Tibial nerve (tissue), 4 donors: Measurements from ENCODE around the gene TNFRSF25. TPM values are rescaled to one million over a fixed set of nuclear protein-coding genes. Genes with fewer than 3 reads are reported as not detected.

Experiments
- DNase-seq, 2 donors: peaks; one replicate each; pipeline ENCODE4 v3.0.0-alpha.2; 2019; ENCODE audit warnings: low spot score in 2 of 2
- H3K27ac ChIP-seq, 4 donors: fragments of 200-600 bp; sonication (generic) in 3 of 4; one replicate each; pipeline ENCODE4 v1.5.1; 2017 to 2019; ENCODE audit warnings: mild to moderate bottlenecking in 1 of 4
- H3K27me3 ChIP-seq, 2 donors: fragments of 200-600 bp; sonication (generic) in 1 of 2; one replicate each; pipeline versions ENCODE4 v1.5.1 to v1.6.0; 2017 to 2019
- H3K36me3 ChIP-seq, 3 donors: fragments of 200-600 bp; sonication (generic); one replicate each; pipeline ENCODE4 v1.5.1; 2018 to 2019
- H3K4me1 ChIP-seq, 4 donors: fragments of 200-600 bp; sonication (generic) in 3 of 4; one replicate each; pipeline ENCODE4 v1.5.1; 2017 to 2019
- H3K4me3 ChIP-seq, 4 donors: fragments of 200-600 bp; sonication (generic) in 3 of 4; one replicate each; pipeline ENCODE4 v1.5.1; 2017 to 2019; ENCODE audit warnings: mild to moderate bottlenecking in 1 of 4, moderate library complexity in 1 of 4
- H3K9me3 ChIP-seq, 4 donors: fragments of 200-600 bp; sonication (generic) in 3 of 4; one replicate each; pipeline ENCODE4 v1.5.1; 2017 to 2019
- CTCF ChIP-seq, 5 experiments: fragments of 200-600 bp in 3 of 5; fragments of 450-650 bp in 2 of 5; sonication (generic) in 3 of 5; IDR thresholded peaks; one replicate each; pipeline ENCODE4 v1.5.1; 2016 to 2019; ENCODE audit warnings: antibody characterized with exemption in 5 of 5, mild to moderate bottlenecking in 3 of 5, moderate library complexity in 2 of 5
- EP300 ChIP-seq, 2 donors: sonication (generic); formaldehyde crosslinking; IDR thresholded peaks; one replicate each; pipeline ENCODE4 v1.6.1; 2017; ENCODE audit warnings: antibody characterized with exemption in 2 of 2, mild to moderate bottlenecking in 1 of 2
- POLR2A ChIP-seq, 2 donors: fragments of 450-650 bp; IDR thresholded peaks; one replicate each; pipeline ENCODE4 v1.6.1; 2017; ENCODE audit warnings: antibody characterized with exemption in 2 of 2, mild to moderate bottlenecking in 2 of 2, moderate library complexity in 2 of 2
- WGBS, 2 donors: methylation state at CpG; one replicate each; pipeline ENCODE4 v1.1.5; 2018; 5-methylcytosine and 5-hydroxymethylcytosine counted together
- total RNA-seq, 4 donors: library from RNA; depleted of rRNA; stranded (reverse); fragments of >200 nt; gene quantifications; one replicate each; pipeline ENCODE4 v1.1.0, GENCODE V29; 2016

TNFRSF25 gene
- total RNA-seq, 4 donors from 2014 or later = 32.3 to 79.8 (median 53.4) TPM

GRCh38 chr1:6484826-6485167 is 18.8 kb upstream of the TNFRSF25 start:
- peak overlapping the region in 2 of 4 donors; percentile 40 to 66 for H3K27ac ChIP-seq
- DNase-seq = no peak
- no peaks in the 10 kb centered on the region for H3K9me3 ChIP-seq
- peaks cover 0 to 25% of the 10 kb centered on the region in 2 donors for H3K27me3 ChIP-seq
- TF ChIP-seq CTCF (IDR thresholded peaks at IDR 0.05) (no peak), EP300 (IDR thresholded peaks at IDR 0.05) (no peak), POLR2A (IDR thresholded peaks at IDR 0.05) (no peak)
- peaks cover 0 to 43% (median 11%) of the 10 kb centered on the region in 4 donors for H3K4me1 ChIP-seq
- no peaks in the 10 kb centered on the region for H3K36me3 ChIP-seq
- 30 to 39% methylated on average over 12 to 13 of the region's 13 CpGs for WGBS, 2 donors
- peak overlapping the region in 3 of 4 donors; percentile 24 to 49 (median 27) for H3K4me3 ChIP-seq

GRCh38 chr1:6483761-6484117 is 17.8 kb upstream of the TNFRSF25 start:
- TF ChIP-seq CTCF (IDR thresholded peaks at IDR 0.05) = no peak
- TF ChIP-seq POLR2A (IDR thresholded peaks at IDR 0.05) = no peak
- TF ChIP-seq EP300 (IDR thresholded peaks at IDR 0.05) = no peak
- 95 to 96% methylated on average over 5 to 7 of the region's 7 CpGs for WGBS, 2 donors
- no peak for DNase-seq
- Histone ChIP-seq H3K9me3 (no peaks in the 10 kb centered on the region), H3K27ac (no peak overlapping the region), H3K36me3 (no peaks in the 10 kb centered on the region), H3K27me3 (peaks cover 0 to 25% of the 10 kb centered on the region in 2 donors), H3K4me3 (no peak overlapping the region), H3K4me1 (peaks cover 0 to 34% (median 11%) of the 10 kb centered on the region in 4 donors)

- WGBS, 2 donors = 84% methylated on average over 14 of the region's 14 CpGs
- no peak overlapping the region for H3K4me3 ChIP-seq
- peaks cover 0 to 25% of the 10 kb centered on the region in 2 donors for H3K27me3 ChIP-seq
- TF ChIP-seq CTCF (IDR thresholded peaks at IDR 0.05) (no peak), EP300 (IDR thresholded peaks at IDR 0.05) (no peak), POLR2A (IDR thresholded peaks at IDR 0.05) (no peak)
- H3K9me3 ChIP-seq = no peaks in the 10 kb centered on the region
- H3K36me3 ChIP-seq = no peaks in the 10 kb centered on the region
- H3K27ac ChIP-seq = no peak overlapping the region
- peaks cover 0 to 32% (median 11%) of the 10 kb centered on the region in 4 donors for H3K4me1 ChIP-seq
- DNase-seq = no peak
These were observed 17.2 kb upstream of the TNFRSF25 start for GRCh38 chr1:6483017-6483760.

- no peak for TF ChIP-seq EP300 (IDR thresholded peaks at IDR 0.05)
- no peak for TF ChIP-seq POLR2A (IDR thresholded peaks at IDR 0.05)
- TF ChIP-seq CTCF (IDR thresholded peaks at IDR 0.05) = no peak
- H3K27ac ChIP-seq = no peak overlapping the region
- peaks cover 0 to 24% (median 9%) of the 10 kb centered on the region in 4 donors for H3K4me1 ChIP-seq
- WGBS, 2 donors = 88% methylated on average over 5 of the region's 5 CpGs
- H3K27me3 ChIP-seq = peaks cover 0 to 25% of the 10 kb centered on the region in 2 donors
- peaks cover 0 to 4% (median 0%) of the 10 kb centered on the region in 3 donors for H3K36me3 ChIP-seq
- no peak overlapping the region for H3K4me3 ChIP-seq
- DNase-seq = no peak
- no peaks in the 10 kb centered on the region for H3K9me3 ChIP-seq
These were observed 15.8 kb upstream of the TNFRSF25 start for GRCh38 chr1:6481820-6482219.

- no peak overlapping the region for H3K4me3 ChIP-seq
- no peak overlapping the region for H3K27ac ChIP-seq
- peaks cover 0 to 35% (median 0%) of the 10 kb centered on the region in 3 donors for H3K36me3 ChIP-seq
- no peak for DNase-seq
- peaks cover 0 to 5% (median 0%) of the 10 kb centered on the region in 4 donors for H3K4me1 ChIP-seq
- 78 to 82% methylated on average over 24 of the region's 24 CpGs for WGBS, 2 donors
- TF ChIP-seq POLR2A (IDR thresholded peaks at IDR 0.05) (no peak), CTCF (IDR thresholded peaks at IDR 0.05) (no peak), EP300 (IDR thresholded peaks at IDR 0.05) (no peak)
- no peaks in the 10 kb centered on the region for H3K9me3 ChIP-seq
- H3K27me3 ChIP-seq = no peaks in the 10 kb centered on the region
These were observed 11.3 kb upstream of the TNFRSF25 start for GRCh38 chr1:6477039-6477820.
